Body of pancreas (tissue), 4 donors: Measurements from ENCODE around the gene KIF16B. TPM values are rescaled to one million over a fixed set of nuclear protein-coding genes. Genes with fewer than 3 reads are reported as not detected.

Experiments
- ATAC-seq: fragments of 150-250 bp; one replicate; pipeline ENCODE4 v1.9.1; 2016
- DNase-seq, 4 donors: peaks; one replicate each; pipeline ENCODE4 v3.0.0-alpha.2; 2019
- H3K27ac ChIP-seq, 4 donors: fragments of 200-600 bp; sonication (generic); 1 replicate in 3 of 4; 2 replicates in 1 of 4; pipeline versions ENCODE4 v1.5.1 to v1.6.1; 2016 to 2019; ENCODE audit warnings: mild to moderate bottlenecking in 1 of 4, mixed read lengths in 1 of 4, moderate library complexity in 1 of 4
- H3K27me3 ChIP-seq, 2 donors: fragments of 200-600 bp; sonication (generic); one replicate each; pipeline ENCODE4 v1.6.0; 2016; ENCODE audit warnings: mild to moderate bottlenecking in 1 of 2
- H3K36me3 ChIP-seq, 2 donors: fragments of 200-600 bp; sonication (generic); replicated peaks in 1 of 2; 2 replicates each; pipeline ENCODE4 v1.5.1; 2016; ENCODE audit warnings: low read depth in 2 of 2; ENCODE audit not compliant: insufficient read depth in 1 of 2
- H3K4me1 ChIP-seq: fragments of 200-600 bp; sonication (generic); one replicate; pipeline ENCODE4 v1.6.0; 2016
- H3K4me3 ChIP-seq, 2 donors: fragments of 200-600 bp; sonication (generic); 1 replicate in 1 of 2; 2 replicates in 1 of 2; pipeline ENCODE4 v1.5.1; 2016 to 2019
- H3K9me3 ChIP-seq, 3 donors: fragments of 200-600 bp; sonication (generic); 1 replicate in 2 of 3; 2 replicates in 1 of 3; pipeline ENCODE4 v1.5.1; 2016
- CTCF ChIP-seq, 7 experiments: fragments of 450-650 bp in 4 of 7; fragments of 200-600 bp in 3 of 7; sonication (generic) in 3 of 7; IDR thresholded peaks; one replicate each; pipeline ENCODE4 v1.5.1; 2016 to 2019; ENCODE audit warnings: antibody characterized with exemption in 7 of 7
- POLR2A ChIP-seq, 3 donors: fragments of 450-650 bp; IDR thresholded peaks; one replicate each; pipeline ENCODE4 v1.6.1; 2016; ENCODE audit warnings: antibody characterized with exemption in 3 of 3, mild to moderate bottlenecking in 2 of 3
- WGBS, 2 donors: methylation state at CpG; one replicate each; pipeline ENCODE4 v1.1.5; 2017; 5-methylcytosine and 5-hydroxymethylcytosine counted together
- intact Hi-C: fragments of 100-400 bp; cut with DNase I; formaldehyde crosslinking; loops from one replicate; pipeline ENCODE4 v1.15.1; 2023
- total RNA-seq, 2 donors: library from RNA; depleted of rRNA; stranded (reverse); fragments of >200 nt; gene quantifications; one replicate each; pipeline ENCODE4 v1.1.0, GENCODE V29; 2016

KIF16B gene, protein sequence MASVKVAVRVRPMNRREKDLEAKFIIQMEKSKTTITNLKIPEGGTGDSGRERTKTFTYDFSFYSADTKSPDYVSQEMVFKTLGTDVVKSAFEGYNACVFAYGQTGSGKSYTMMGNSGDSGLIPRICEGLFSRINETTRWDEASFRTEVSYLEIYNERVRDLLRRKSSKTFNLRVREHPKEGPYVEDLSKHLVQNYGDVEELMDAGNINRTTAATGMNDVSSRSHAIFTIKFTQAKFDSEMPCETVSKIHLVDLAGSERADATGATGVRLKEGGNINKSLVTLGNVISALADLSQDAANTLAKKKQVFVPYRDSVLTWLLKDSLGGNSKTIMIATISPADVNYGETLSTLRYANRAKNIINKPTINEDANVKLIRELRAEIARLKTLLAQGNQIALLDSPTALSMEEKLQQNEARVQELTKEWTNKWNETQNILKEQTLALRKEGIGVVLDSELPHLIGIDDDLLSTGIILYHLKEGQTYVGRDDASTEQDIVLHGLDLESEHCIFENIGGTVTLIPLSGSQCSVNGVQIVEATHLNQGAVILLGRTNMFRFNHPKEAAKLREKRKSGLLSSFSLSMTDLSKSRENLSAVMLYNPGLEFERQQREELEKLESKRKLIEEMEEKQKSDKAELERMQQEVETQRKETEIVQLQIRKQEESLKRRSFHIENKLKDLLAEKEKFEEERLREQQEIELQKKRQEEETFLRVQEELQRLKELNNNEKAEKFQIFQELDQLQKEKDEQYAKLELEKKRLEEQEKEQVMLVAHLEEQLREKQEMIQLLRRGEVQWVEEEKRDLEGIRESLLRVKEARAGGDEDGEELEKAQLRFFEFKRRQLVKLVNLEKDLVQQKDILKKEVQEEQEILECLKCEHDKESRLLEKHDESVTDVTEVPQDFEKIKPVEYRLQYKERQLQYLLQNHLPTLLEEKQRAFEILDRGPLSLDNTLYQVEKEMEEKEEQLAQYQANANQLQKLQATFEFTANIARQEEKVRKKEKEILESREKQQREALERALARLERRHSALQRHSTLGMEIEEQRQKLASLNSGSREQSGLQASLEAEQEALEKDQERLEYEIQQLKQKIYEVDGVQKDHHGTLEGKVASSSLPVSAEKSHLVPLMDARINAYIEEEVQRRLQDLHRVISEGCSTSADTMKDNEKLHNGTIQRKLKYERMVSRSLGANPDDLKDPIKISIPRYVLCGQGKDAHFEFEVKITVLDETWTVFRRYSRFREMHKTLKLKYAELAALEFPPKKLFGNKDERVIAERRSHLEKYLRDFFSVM (N-terminal part only)
- 10 to 100 TPM; 13.7 to 55.0 TPM for total RNA-seq

DNA sequence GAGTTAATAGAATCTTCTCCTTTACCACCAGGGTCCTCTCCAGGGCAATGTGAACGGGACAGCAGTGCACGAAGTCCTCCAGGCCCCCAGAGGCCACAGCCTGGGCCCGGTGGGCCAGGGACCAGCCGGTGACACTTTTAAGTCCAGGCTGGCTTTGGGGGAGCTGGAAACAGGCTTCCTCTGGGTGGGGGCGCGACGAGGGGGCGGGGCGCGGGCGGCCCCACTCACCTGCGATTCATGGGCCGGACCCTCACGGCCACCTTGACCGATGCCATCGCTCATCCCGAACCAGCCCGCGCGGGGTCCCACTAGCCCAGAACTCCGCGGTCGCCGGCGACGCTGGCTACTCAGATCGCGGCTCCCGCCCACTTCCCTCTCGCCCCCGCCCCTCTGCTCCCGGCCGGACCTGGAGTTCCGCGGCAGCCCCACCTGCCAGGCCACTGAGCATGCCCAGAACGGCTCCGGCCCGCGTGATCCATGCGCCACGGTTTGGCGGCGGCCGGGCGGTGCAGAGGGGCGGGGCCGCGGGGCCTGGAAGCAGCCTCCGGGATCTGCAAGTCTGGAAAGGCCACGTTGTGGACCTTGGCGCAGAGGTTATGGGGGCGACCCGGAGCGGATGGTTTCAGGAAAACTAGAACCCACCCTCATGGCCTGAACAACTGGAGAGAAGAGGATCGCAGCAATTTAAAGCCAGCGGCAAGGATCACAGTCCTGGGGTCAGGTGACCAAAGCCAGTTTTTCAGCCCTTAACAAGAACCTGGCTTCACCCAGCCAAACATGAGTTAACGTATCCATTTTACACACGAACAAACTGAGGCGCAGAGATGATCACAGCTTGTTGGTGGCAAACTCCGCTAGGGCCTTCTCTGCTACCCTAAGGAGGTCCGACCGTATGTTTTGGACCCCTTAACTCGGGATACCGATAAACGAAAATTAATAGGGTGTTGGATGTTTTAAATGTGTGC, at the start of gene KIF16B:
TSS of gene KIF16B (minus strand) at position 448 of the 965 bp plus-strand sequence. CDS start at position 275, 173 bp downstream.
- Histone ChIP-seq H3K27ac (peak within 1 kb of the TSS; percentile 73 to 80 (median 79)), H3K4me1 (peaks cover 43% of the 10 kb centered on the region), H3K27me3 (no peaks in the 10 kb centered on the region), H3K4me3 (peak within 1 kb of the TSS; percentile 38 to 58), H3K9me3 (no peaks in the 10 kb centered on the region), H3K36me3 (no peaks in the 10 kb centered on the region)
- ATAC-seq, result peak; percentile 95
- 4 to 23% methylated on average over 16 to 64 of the region's 65 CpGs for WGBS, 2 donors
- intact Hi-C loops, result no loop called here
- TF ChIP-seq CTCF (IDR thresholded peaks at IDR 0.05) (peak in 2 of 7 experiments; percentile 12 to 15), POLR2A (IDR thresholded peaks at IDR 0.05) (peak in 2 of 3 donors; percentile 51 to 62)
- peak; percentile 93 to 95 (median 94) for DNase-seq

DNA sequence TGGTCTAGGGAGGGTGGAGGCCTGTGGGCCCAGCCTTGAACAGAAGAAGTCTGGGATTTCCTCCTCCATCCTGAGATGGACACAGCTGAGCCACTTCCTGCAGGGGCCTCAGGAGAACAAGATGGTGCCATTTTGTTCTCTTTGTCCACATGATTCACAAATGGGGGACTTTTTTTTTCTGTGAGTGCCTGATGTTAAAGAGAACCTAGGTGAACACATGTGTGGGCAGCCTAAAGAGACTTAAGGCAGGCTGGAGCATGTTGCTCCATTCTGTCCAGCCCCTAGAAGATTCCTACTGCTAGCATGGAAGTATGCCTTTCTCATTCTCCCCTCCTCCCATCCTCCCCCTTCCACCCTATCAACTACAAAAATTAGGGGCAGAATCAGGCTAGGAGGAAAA, 49.3 kb upstream of the KIF16B start:
- ATAC-seq, result no peak

DNA sequence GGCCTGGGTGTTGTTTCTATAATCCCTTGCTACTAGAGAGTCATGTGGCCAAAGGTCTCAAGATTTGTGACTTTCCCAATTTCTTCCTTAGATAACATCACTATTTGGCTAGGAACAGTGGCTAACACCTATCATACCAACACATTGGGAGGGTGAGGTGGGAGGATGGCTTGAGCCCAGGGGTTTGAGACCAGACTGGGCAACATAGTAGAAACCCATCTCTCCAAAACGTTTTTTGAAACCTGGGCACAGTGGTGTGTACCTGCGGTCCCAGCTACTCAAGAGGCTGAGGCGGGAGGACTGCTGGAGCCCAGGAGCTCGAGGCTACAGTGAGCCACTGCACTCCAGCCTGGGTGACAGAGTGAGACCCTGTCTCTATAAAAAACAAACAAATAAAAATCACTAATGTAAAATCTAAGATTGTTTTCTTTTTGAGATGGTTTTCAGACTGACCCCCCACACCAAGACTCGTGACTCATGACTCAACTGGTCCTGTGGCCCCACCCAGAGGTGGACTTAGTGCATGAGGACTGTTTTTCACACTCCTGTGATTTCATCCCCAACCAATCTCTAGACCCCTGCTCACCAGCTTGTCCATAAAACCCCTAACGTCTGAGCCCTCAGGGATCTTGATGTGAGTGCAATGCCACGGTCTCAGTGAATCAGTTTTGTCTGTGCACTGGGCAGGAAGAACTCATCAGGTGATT, 48.3 kb upstream of the KIF16B start:
- Histone ChIP-seq H3K27me3 (no peaks in the 10 kb centered on the region), H3K4me3 (no peak overlapping the region), H3K36me3 (no peaks in the 10 kb centered on the region), H3K9me3 (no peaks in the 10 kb centered on the region), H3K4me1 (no peaks in the 10 kb centered on the region), H3K27ac (no peak overlapping the region)
- DNase-seq (no peak), ATAC-seq (no peak)
- 72 to 74% methylated on average over 7 of the region's 7 CpGs for WGBS, 2 donors
- intact Hi-C loops, result no loop called here
- no peak for TF ChIP-seq CTCF (IDR thresholded peaks at IDR 0.05)
- no peak for TF ChIP-seq POLR2A (IDR thresholded peaks at IDR 0.05)

More for the DNA sequence above, 49.3 kb upstream of the KIF16B start:
- DNase-seq, result no peak
- no peaks in the 10 kb centered on the region for H3K27me3 ChIP-seq
- no peaks in the 10 kb centered on the region for H3K9me3 ChIP-seq
- no peak overlapping the region for H3K4me3 ChIP-seq
- no peak for TF ChIP-seq CTCF (IDR thresholded peaks at IDR 0.05)
- TF ChIP-seq POLR2A (IDR thresholded peaks at IDR 0.05), result no peak
- H3K36me3 ChIP-seq, result no peaks in the 10 kb centered on the region
- no peaks in the 10 kb centered on the region for H3K4me1 ChIP-seq
- intact Hi-C loops, result no loop called here
- H3K27ac ChIP-seq, result no peak overlapping the region
